ENCODE results near the gene PRPF39.

The PRPF39 gene

GRCh38 chr14:45060551-45060950 is 23.4 kb upstream of the PRPF39 start:
- Histone ChIP-seq H3F3A (ENCODE audit: insufficient read depth, low read length) (no peaks in the 10 kb centered on the region), H3K79me2 (ENCODE audit: low read length) (no peaks in the 10 kb centered on the region)

GRCh38 chr14:45065540-45065939 is 18.4 kb upstream of the PRPF39 start:
- no peak overlapping the region for H2AFZ ChIP-seq (ENCODE audit: low read length)
- no peak overlapping the region for H3K4me2 ChIP-seq (ENCODE audit: low read depth, low read length)
- H3K36me3 ChIP-seq (replicated peaks; ENCODE audit: insufficient read depth, low read length) = no peaks in the 10 kb centered on the region
- H3K9me3 ChIP-seq (replicated peaks; ENCODE audit: insufficient read depth, low read length) = no peaks in the 10 kb centered on the region
- no peak overlapping the region for H3K27ac ChIP-seq (ENCODE audit: low read length)
- no peaks in the 10 kb centered on the region for H3F3A ChIP-seq (ENCODE audit: insufficient read depth, low read length)
- DNase-seq = no peak
- no peak overlapping the region for H3K4me3 ChIP-seq (ENCODE audit: low read length)
- H4K20me1 ChIP-seq (ENCODE audit: insufficient read depth, low read length) = no peaks in the 10 kb centered on the region
- no peaks in the 10 kb centered on the region for H3K79me2 ChIP-seq (ENCODE audit: low read length)
- H3K9me2 ChIP-seq (replicated peaks; ENCODE audit: insufficient read depth, low read length) = no peaks in the 10 kb centered on the region
- no peak for TF ChIP-seq EZH2phosphoT487 (IDR thresholded peaks at IDR 0.05; ENCODE audit: low read length)
- TF ChIP-seq CTCF (IDR thresholded peaks at IDR 0.05; ENCODE audit: low read length) = no peak
- no peak for TF ChIP-seq EZH2 (optimal IDR thresholded peaks at IDR 0.05; ENCODE audit: low read depth, low read length)
- H3K4me1 ChIP-seq (ENCODE audit: low read length) = no peaks in the 10 kb centered on the region
- no peak overlapping the region for H3K9ac ChIP-seq (ENCODE audit: low read length)
- H3K27me3 ChIP-seq (replicated peaks; ENCODE audit: insufficient read depth, low read length) = no peaks in the 10 kb centered on the region

More at GRCh38 chr14:45060551-45060950, 23.4 kb upstream of the PRPF39 start:
- Histone ChIP-seq H3K4me1 (ENCODE audit: low read length) (no peaks in the 10 kb centered on the region), H3K4me3 (ENCODE audit: low read length) (no peak overlapping the region), H3K27me3 (replicated peaks; ENCODE audit: insufficient read depth, low read length) (no peaks in the 10 kb centered on the region), H3K27ac (ENCODE audit: low read length) (no peak overlapping the region), H3K9me2 (replicated peaks; ENCODE audit: insufficient read depth, low read length) (no peaks in the 10 kb centered on the region), H4K20me1 (ENCODE audit: insufficient read depth, low read length) (no peaks in the 10 kb centered on the region), H2AFZ (ENCODE audit: low read length) (no peak overlapping the region), H3K4me2 (ENCODE audit: low read depth, low read length) (no peak overlapping the region), H3K9ac (ENCODE audit: low read length) (no peak overlapping the region), H3K36me3 (replicated peaks; ENCODE audit: insufficient read depth, low read length) (no peaks in the 10 kb centered on the region), H3K9me3 (replicated peaks; ENCODE audit: insufficient read depth, low read length) (no peaks in the 10 kb centered on the region)
- no peak for TF ChIP-seq EZH2 (optimal IDR thresholded peaks at IDR 0.05; ENCODE audit: low read depth, low read length)
- TF ChIP-seq CTCF (IDR thresholded peaks at IDR 0.05; ENCODE audit: low read length) = no peak
- no peak for TF ChIP-seq EZH2phosphoT487 (IDR thresholded peaks at IDR 0.05; ENCODE audit: low read length)
- no peak for DNase-seq

- H3K9me2 ChIP-seq (replicated peaks; ENCODE audit: insufficient read depth, low read length) = no peaks in the 10 kb centered on the region
- no peaks in the 10 kb centered on the region for H3K9me3 ChIP-seq (replicated peaks; ENCODE audit: insufficient read depth, low read length)
- TF ChIP-seq EZH2phosphoT487 (IDR thresholded peaks at IDR 0.05; ENCODE audit: low read length) (no peak), EZH2 (optimal IDR thresholded peaks at IDR 0.05; ENCODE audit: low read depth, low read length) (no peak), CTCF (IDR thresholded peaks at IDR 0.05; ENCODE audit: low read length) (no peak)
- no peak overlapping the region for H3K4me3 ChIP-seq (ENCODE audit: low read length)
- H3K36me3 ChIP-seq (replicated peaks; ENCODE audit: insufficient read depth, low read length) = no peaks in the 10 kb centered on the region
- H2AFZ ChIP-seq (ENCODE audit: low read length) = no peak overlapping the region
- H3F3A ChIP-seq (ENCODE audit: insufficient read depth, low read length) = no peaks in the 10 kb centered on the region
- H3K79me2 ChIP-seq (ENCODE audit: low read length) = no peaks in the 10 kb centered on the region
- H3K27me3 ChIP-seq (replicated peaks; ENCODE audit: insufficient read depth, low read length) = no peaks in the 10 kb centered on the region
- no peak overlapping the region for H3K4me2 ChIP-seq (ENCODE audit: low read depth, low read length)
- no peak overlapping the region for H3K27ac ChIP-seq (ENCODE audit: low read length)
- H4K20me1 ChIP-seq (ENCODE audit: insufficient read depth, low read length) = no peaks in the 10 kb centered on the region
- DNase-seq = no peak
- H3K9ac ChIP-seq (ENCODE audit: low read length) = no peak overlapping the region
- H3K4me1 ChIP-seq (ENCODE audit: low read length) = no peaks in the 10 kb centered on the region
These were observed 18.0 kb upstream of the PRPF39 start for GRCh38 chr14:45065956-45066355.
